DND-41 (cell line): ENCODE measurements around the gene HHIPL2.

Source experiments
- EZH2 ChIP-seq: IDR thresholded peaks from 3 replicates; pipeline ENCODE4 v1.6.1; 2012; ENCODE audit warnings: borderline replicate concordance, low read depth, mild to moderate bottlenecking, moderate library complexity, low read length, inconsistent platforms; ENCODE audit not compliant: severe bottlenecking
- TF ChIP-seq, protein P1 (sequence below): IDR thresholded peaks from 2 replicates; pipeline ENCODE4 v1.5.1; 2012; ENCODE audit warnings: borderline replicate concordance, low read length, moderate library complexity, mild to moderate bottlenecking; ENCODE audit not compliant: poor library complexity, severe bottlenecking; ENCODE audit errors: extremely low read depth

GRCh38 chr1:222554177-222554576 lies 6.3 kb upstream of the HHIPL2 start:
- TF ChIP-seq, protein P1, sequence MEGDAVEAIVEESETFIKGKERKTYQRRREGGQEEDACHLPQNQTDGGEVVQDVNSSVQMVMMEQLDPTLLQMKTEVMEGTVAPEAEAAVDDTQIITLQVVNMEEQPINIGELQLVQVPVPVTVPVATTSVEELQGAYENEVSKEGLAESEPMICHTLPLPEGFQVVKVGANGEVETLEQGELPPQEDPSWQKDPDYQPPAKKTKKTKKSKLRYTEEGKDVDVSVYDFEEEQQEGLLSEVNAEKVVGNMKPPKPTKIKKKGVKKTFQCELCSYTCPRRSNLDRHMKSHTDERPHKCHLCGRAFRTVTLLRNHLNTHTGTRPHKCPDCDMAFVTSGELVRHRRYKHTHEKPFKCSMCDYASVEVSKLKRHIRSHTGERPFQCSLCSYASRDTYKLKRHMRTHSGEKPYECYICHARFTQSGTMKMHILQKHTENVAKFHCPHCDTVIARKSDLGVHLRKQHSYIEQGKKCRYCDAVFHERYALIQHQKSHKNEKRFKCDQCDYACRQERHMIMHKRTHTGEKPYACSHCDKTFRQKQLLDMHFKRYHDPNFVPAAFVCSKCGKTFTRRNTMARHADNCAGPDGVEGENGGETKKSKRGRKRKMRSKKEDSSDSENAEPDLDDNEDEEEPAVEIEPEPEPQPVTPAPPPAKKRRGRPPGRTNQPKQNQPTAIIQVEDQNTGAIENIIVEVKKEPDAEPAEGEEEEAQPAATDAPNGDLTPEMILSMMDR = no peak
- no peak for TF ChIP-seq EZH2
